Subcutaneous abdominal adipose tissue (tissue), 5 donors: Measurements from ENCODE around the gene ZNF544.

Source experiments
- H3K27ac ChIP-seq: one replicate; pipeline ENCODE4 v1.7.0; 2013; ENCODE audit warnings: low read depth, mild to moderate bottlenecking, inconsistent platforms, low read length, moderate library complexity
- H3K27me3 ChIP-seq, 5 donors: one replicate each; pipeline ENCODE4 v1.7.0; 2013; ENCODE audit warnings: low read length in 5 of 5, inconsistent platforms in 1 of 5; ENCODE audit not compliant: control insufficient read depth in 5 of 5, insufficient read depth in 4 of 5
- H3K36me3 ChIP-seq, 5 donors: one replicate each; pipeline ENCODE4 v1.7.0; 2013; ENCODE audit warnings: low read length in 5 of 5; ENCODE audit not compliant: control insufficient read depth in 5 of 5, insufficient read depth in 5 of 5
- H3K4me1 ChIP-seq, 5 donors: one replicate each; pipeline ENCODE4 v1.7.0; 2013; ENCODE audit warnings: low read length in 5 of 5, mild to moderate bottlenecking in 3 of 5, moderate library complexity in 1 of 5; ENCODE audit not compliant: control insufficient read depth in 5 of 5, insufficient read depth in 5 of 5
- H3K4me3 ChIP-seq, 5 donors: one replicate each; pipeline ENCODE4 v1.7.0; 2013; ENCODE audit warnings: low read length in 5 of 5, low read depth in 1 of 5
- H3K9ac ChIP-seq, 5 donors: one replicate each; pipeline ENCODE4 v1.7.0; 2013; ENCODE audit warnings: low read length in 5 of 5, mild to moderate bottlenecking in 4 of 5, moderate library complexity in 3 of 5
- H3K9me3 ChIP-seq, 5 donors: one replicate each; pipeline ENCODE4 v1.7.0; 2013; ENCODE audit warnings: low read length in 5 of 5; ENCODE audit not compliant: control insufficient read depth in 5 of 5
- donor health status: healthy.
- donor health status: healthy.
- donor health status: healthy.
- donor health status: healthy.
- donor health status: healthy.

The ZNF544 gene

GRCh38 chr19:58311345-58311865 is 82.7 kb downstream of the ZNF544 start:
- Histone ChIP-seq H3K9ac (no peak overlapping the region), H3K27me3 (no peaks in the 10 kb centered on the region), H3K27ac (no peak overlapping the region), H3K9me3 (no peaks in the 10 kb centered on the region), H3K4me3 (no peak overlapping the region), H3K4me1 (peaks cover 0 to 7% (median under 1%) of the 10 kb centered on the region in 5 donors), H3K36me3 (peaks cover 24 to 69% (median 55%) of the 10 kb centered on the region in 5 donors)
